ENCODE results near the gene ACTRT2.

The ACTRT2 gene

DNA sequence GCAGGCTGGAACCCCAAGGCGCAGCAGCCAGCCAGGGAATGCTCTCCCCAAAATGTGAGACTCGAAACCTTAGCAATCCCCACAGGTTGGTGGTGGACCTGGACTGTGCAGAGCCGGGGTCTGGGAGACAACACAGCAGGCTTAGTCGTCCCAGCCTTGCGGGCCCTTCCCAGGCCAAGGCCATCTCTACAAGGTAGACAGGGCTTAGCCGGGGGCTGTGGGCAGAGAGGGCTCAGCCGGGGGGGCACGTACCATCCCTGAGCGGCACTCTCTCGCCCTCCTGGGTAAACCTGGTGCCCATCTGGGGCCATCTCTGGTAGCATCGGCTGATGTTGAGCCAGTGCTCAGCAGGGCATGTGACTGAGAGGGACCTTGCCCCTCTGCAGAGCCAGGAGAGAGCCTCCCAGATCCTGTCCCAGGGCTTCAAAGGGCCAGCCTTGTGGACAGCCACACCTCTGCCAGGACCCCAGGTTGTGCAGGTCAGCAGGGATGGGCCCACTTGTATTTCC, 2.2 kb upstream of the ACTRT2 start:
- TF ChIP-seq, protein P1, sequence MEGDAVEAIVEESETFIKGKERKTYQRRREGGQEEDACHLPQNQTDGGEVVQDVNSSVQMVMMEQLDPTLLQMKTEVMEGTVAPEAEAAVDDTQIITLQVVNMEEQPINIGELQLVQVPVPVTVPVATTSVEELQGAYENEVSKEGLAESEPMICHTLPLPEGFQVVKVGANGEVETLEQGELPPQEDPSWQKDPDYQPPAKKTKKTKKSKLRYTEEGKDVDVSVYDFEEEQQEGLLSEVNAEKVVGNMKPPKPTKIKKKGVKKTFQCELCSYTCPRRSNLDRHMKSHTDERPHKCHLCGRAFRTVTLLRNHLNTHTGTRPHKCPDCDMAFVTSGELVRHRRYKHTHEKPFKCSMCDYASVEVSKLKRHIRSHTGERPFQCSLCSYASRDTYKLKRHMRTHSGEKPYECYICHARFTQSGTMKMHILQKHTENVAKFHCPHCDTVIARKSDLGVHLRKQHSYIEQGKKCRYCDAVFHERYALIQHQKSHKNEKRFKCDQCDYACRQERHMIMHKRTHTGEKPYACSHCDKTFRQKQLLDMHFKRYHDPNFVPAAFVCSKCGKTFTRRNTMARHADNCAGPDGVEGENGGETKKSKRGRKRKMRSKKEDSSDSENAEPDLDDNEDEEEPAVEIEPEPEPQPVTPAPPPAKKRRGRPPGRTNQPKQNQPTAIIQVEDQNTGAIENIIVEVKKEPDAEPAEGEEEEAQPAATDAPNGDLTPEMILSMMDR (conservative IDR thresholded peaks at IDR 0.05; ENCODE audit: low read depth, low read length): no peak
- H3K4me3 ChIP-seq (ENCODE audit: low read depth, low read length): no peak overlapping the region
- DNase-seq (ENCODE audit: low read depth): no peak

DNA sequence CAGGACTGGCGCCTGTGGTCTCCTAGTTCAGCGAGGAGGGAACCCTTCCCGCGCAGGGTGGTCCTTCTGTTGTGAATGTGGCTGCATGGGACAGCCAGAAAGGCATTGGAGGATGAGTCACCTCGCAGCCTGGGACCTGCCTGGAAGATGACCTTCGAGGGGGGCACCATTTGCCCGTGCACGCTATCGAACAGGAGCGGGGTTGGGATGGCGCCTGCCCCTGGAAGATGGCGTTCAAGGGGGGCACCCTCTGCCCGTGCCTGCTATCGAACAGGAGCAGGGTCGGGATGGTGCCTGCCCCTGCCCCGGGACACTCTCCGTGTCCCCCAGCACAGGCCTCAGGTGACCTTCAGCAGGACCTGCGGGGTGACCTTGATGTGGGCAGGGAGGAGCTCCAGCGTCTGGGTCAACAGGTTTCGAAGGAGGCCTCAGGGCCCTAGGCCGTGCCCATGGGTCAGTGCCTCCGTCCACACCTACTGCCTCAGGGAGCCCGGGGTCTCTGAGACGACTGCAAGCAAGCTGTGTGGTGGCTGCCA, 1.7 kb upstream of the ACTRT2 start:
- DNase-seq (ENCODE audit: low read depth): no peak
- TF ChIP-seq, protein P1 (conservative IDR thresholded peaks at IDR 0.05; ENCODE audit: low read depth, low read length): no peak

DNA sequence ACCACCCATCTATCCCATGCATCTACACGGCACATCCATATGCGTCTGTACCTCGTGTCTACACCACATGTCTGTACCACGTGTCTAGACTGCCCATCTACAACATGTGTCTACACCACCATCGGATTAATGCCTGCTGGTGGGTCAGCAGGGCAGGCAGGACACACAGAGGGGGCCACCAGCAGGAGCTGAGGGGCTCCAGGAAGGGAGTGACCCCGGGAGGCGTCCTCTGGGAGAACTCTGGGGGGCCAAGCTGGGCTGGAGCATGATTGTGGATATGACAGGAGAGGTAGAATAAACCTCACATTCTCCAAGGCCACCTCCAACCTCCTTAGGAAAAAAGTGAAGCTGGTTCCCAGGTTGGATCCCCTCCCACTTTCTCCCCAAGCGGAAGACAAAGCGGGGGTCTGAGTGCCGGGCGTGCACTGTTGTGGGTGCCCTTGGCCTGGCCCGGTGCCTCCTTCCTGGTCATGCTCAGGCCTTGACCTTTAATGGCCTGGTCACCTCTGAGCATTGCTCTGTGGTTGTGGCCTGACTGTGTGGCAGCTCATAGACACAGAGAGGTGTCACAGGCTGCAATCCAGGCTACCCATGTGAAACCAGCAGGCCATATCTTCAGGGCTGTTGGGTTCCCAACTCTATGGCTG, 881 bp upstream of the ACTRT2 start:
- no peak overlapping the region for H3K4me3 ChIP-seq (ENCODE audit: low read depth, low read length)
- DNase-seq (ENCODE audit: low read depth): no peak
- TF ChIP-seq, protein P1 (conservative IDR thresholded peaks at IDR 0.05; ENCODE audit: low read depth, low read length): no peak

More for the DNA sequence above, 1.7 kb upstream of the ACTRT2 start:
- no peak overlapping the region for H3K4me3 ChIP-seq (ENCODE audit: low read depth, low read length)

DNA sequence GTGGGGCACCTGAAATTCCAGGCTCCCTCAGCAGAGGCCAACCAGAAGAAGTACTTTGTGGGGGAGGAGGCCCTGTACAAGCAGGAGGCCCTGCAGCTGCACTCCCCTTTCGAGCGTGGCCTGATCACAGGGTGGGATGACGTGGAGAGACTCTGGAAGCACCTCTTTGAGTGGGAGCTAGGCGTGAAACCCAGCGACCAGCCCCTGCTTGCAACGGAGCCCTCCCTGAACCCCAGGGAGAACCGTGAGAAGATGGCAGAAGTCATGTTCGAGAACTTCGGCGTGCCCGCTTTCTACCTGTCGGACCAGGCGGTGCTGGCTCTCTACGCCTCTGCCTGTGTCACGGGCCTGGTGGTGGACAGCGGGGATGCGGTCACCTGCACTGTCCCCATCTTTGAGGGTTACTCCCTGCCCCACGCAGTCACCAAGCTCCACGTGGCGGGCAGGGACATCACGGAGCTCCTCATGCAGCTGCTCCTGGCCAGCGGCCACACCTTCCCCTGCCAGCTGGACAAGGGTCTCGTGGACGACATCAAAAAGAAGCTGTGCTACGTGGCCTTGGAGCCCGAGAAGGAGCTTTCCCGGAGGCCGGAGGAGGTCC, 634 bp downstream of the ACTRT2 start:
- no peak for DNase-seq (ENCODE audit: low read depth)
- TF ChIP-seq, protein P1 (conservative IDR thresholded peaks at IDR 0.05; ENCODE audit: low read depth, low read length): no peak
- H3K4me3 ChIP-seq (ENCODE audit: low read depth, low read length): no peak overlapping the region

DNA sequence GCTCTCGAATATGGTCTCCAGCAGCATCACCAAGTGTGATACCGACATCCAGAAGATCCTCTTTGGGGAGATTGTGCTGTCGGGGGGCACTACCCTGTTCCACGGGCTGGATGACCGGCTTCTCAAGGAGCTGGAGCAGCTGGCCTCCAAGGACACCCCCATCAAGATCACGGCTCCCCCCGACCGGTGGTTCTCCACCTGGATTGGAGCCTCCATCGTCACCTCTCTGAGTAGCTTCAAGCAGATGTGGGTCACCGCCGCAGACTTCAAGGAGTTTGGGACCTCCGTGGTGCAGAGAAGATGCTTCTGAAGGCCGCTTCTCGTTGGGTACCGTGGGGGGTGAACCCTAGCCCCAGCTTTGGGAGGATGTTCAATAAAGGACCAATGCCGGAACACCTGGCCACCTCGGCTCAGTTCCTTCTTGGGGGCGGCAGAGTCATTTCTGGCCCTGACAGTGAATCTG, 1.3 kb downstream of the ACTRT2 start:
- no peak for DNase-seq (ENCODE audit: low read depth)
- H3K4me3 ChIP-seq (ENCODE audit: low read depth, low read length): no peak overlapping the region
- TF ChIP-seq, protein P1 (conservative IDR thresholded peaks at IDR 0.05; ENCODE audit: low read depth, low read length): no peak

DNA sequence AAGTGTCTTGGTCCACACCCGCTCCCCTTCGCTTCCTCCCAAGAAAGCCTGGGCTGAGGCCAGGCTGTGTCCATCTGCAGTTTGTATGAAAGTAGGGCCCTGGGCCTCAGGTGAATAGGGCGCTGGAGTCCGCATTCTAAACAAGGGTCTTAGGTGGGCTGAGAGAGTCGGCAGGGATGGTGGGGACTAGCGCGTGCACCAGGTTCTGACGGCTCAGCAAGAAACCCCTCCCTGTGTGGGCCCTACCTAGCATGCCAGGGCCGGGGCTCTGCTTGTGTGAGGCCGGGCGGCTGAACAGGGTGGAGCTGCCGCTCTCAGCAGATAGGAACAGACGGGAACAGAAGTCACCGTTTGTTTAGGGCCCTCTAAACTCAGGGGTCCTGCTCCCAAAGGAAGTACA, 1.7 kb downstream of the ACTRT2 start:
- no peak for DNase-seq (ENCODE audit: low read depth)
- TF ChIP-seq, protein P1 (conservative IDR thresholded peaks at IDR 0.05; ENCODE audit: low read depth, low read length): no peak
- H3K4me3 ChIP-seq (ENCODE audit: low read depth, low read length): no peak overlapping the region
